ELR (cell line): ENCODE data around the gene SYN1.
A peak's percentile ranks its signal among the peaks of the same experiment; 100 is the strongest.
"Not testable (repeated sequence)": the region's sequence is repeated elsewhere in the genome, so short reads cannot be mapped to it uniquely, and the experiment has no call there.

Experiments
- DNase-seq: peaks from one replicate; pipeline ENCODE4 v3.0.0-alpha.2; 2015; ENCODE audit warnings: low read depth

Gene SYN1

GRCh38 chrX:47619486-47620302 is at the start of gene SYN1:
Gene SYN1, minus strand, starts transcription at chrX:47619857. Its CDS starts 129 bp downstream, at chrX:47619728.
- peak; percentile 83 for DNase-seq

DNA sequence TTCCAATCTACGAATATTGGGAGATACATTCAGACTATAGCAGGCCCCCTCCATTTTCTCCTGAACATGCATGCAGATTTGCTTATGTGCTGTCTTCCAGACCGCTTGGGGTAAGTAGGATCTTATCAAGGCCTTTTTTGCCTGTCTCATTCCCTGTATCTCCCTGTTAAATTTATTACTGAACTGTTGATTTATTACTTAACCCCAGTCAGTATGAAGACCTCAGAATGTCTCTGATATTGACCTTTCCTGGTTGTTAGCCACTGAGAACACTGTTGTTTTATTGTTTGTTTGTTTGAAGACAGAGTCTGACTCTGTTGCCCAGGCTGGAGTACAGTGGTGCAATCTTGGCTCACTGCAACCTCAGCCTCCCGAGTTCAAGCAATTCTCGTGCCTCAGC is 46.1 kb upstream of the SYN1 start:
- not testable (repeated sequence) for DNase-seq

DNA sequence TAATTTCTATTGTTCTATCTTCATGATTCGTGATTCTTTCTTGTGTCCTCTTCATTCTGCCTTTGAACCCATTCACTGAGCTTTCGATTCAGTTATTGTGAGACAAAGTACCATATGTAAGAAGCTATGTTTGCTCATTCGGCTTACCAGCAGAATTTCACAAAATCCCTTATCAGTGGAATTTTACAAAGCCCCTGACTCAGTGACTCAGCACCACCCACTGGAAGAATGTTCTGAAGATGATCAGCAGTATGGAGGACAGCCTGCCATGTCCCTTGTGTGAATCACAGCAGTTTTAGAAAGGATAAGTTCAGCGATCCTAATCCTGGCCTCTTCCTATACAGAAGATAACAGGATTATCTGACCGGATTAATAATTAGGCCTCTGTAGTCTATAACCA is 45.1 kb upstream of the SYN1 start:
- no peak for DNase-seq

- DNase-seq: peak; percentile 93
These were observed 42.5 kb upstream of the SYN1 start for GRCh38 chrX:47662144-47662657.

DNA sequence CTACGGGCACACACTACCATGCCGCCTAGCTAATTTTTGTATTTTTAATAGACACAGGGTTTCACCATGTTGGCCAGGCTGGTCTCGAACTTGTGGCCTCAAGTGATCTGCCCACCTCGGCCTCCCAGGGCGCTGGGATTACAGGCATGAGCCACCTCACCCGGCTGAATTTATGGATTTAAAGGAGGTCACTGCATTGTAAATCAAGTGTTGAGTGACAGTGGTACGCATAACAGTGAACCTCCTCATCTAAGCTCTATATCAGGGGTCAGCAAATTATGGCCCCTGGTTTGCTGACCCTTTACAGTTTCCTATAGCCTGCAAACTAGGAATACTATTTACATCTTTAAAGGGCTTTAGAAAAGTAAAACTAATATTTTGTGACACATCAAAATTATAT is 41.9 kb upstream of the SYN1 start:
- no peak for DNase-seq

DNA sequence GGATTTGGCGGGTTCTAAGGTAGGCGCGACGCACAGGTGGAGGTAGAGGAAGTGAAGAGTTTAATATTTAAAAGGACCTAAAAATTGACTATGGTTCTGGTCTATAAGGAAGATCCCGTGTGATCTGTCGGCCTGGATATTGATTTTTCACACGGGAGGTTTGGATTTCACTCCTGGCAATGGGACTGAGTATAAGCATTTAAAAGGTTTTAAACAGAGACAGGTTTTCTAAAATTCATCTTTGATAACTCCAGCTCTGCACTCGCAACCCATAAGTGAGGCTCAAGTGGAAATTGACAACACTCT is 39.7 kb upstream of the SYN1 start:
- DNase-seq: no peak

DNA sequence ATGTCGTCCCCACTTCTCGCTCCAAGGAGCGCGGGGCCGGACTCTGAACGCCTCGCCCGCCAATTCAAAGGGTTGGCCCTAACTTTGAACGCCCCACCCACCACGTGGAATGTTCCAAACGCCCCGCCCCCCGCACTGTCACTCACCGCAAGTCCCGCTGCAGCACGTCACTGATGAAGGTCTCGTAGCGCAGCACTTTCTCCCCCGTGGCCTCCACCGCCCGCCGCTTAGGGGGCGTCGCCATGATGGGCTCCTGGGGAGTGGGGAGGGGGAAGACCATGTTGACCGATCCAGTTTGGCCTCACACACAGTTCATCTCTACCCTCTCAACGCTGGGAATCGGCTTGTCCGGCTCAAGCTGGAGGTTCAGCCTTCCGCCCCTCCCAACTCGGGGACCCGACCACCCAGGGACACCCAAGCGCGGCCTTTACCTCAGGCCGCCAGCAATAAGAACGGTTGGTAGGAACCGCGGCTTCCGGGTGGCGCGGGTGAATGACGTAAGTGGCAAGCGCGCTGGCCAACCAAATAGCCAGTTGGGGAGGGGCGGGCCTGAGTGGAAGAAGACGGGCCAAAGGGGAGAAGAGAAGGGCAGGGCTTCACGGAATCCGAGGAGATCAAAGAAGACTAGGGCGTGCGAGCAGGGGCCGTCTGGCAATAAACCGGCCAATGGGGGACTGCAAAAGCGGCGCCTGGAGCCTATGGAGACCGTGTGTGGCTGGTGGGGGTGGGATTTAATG is 39.2 kb upstream of the SYN1 start, which contains the start of gene UXT:
UXT (minus strand) TSS at position 497 of the 737 bp plus-strand sequence; CDS start at position 244, 253 bp downstream.
- DNase-seq: peak; percentile 95

- no peak for DNase-seq
These were observed 38.6 kb upstream of the SYN1 start for GRCh38 chrX:47658301-47658683.

DNA sequence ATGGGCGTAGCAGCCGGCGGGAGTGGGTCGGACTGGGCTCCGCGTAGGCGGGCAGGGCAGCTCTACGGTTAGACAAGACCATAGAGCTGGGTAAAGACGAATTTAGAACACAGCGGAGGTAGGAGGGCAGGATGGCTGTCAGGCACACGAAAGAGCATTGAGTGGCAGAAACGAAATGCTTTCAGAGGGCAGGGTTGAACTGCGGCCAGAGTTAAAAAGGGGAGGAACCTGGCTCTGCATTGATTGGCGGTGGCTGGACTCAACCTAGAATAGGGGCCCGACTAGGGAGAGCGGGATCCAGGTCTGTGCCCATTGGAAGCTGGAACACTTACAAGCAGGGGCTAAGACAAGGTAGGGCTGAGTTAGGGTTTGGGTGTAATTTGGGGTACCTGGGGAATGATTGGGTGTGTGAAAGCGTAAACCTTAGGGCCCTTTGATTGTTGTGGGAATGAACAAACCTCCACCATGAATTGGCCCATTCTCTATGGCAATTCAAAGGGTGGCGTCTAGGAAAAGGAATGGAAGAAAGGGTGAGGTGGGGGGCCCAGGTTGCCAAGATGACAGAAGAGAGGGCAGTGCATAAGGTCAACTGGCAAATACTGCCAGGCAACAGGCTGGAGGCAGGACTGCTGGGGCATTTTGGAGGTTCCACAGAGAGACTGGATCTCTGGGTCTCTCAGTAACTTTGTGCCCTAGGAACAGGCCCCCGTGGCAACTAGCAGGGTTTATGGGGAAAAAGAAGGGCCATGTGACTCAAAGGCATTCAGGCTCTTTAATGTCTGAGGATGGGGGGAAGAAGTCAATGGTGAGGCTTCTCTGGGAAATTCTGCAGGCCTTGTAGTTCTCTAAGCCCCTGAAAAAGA is 31.6 kb upstream of the SYN1 start:
- DNase-seq: no peak

DNA sequence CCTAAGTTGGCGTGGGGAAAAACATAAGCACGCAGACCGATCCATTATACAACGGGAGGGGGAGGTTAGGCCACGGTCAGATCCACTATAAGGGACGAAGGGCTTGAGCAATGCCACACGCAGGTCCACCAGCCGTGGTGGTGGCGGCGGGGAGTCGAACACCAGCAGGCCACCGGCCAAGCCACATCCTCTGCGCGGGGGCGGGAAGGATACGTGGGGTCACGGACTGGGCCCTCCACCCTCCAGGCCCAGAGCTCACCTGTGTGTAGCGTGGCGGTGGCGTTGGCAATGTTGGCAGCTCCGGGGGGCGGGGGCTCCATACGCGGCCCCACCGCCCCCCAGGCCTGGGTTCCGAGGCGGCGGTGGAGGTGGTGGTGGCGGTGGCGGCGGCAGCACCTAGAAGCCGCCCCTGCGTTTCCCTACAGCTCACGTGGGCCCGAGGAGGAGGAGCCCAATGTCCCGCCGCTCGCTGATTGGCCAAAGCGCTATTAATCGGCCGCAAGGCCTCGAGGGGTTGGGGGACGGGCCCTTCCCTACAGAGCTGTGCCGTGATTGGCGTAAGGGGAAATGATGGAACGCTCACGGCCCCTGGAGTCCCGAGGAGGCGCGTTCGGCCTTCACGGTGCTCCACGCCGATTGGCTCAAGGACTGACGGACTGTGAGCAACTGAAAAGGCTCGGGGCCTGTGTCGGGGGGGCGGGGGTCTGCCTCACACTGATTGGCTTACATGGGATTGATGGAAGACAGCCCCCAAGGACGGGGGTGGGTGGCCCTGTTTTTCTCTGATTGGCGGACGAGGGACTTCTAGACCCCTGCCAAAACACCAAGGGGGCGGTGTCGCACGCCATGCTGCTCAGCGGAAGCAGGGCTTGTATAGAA is 30.7 kb upstream of the SYN1 start, which contains the start of gene ELK1:
ELK1 (minus strand) TSS at position 400 of the 879 bp plus-strand sequence. CDS start 9,122 bp downstream, outside the sequence.
- DNase-seq: peak; percentile 96

DNA sequence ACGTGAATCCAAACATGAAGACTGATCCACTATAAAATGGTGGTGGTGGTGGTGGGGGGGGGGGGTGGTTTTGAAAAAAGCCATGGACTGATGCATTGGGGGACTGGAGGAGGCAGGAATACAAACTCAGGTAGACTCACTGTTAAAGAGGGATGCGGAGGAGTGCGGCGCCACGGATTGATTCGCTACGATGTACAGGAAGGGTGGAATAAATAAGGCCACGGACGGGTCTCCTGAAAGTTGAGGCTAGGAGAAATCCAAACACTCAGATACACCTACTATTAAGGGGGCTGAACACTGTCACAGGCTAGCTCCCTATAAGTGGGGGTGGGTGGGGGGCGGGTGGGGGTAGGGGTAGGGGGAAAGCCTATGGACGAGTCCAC is 30.1 kb upstream of the SYN1 start:
- peak; percentile 9 for DNase-seq

GRCh38 chrX:47649271-47649670 is 29.6 kb upstream of the SYN1 start:
- peak; percentile 10 for DNase-seq

- peak; percentile 32 for DNase-seq
These were observed 28.7 kb upstream of the SYN1 start for GRCh38 chrX:47648376-47648775.

DNA sequence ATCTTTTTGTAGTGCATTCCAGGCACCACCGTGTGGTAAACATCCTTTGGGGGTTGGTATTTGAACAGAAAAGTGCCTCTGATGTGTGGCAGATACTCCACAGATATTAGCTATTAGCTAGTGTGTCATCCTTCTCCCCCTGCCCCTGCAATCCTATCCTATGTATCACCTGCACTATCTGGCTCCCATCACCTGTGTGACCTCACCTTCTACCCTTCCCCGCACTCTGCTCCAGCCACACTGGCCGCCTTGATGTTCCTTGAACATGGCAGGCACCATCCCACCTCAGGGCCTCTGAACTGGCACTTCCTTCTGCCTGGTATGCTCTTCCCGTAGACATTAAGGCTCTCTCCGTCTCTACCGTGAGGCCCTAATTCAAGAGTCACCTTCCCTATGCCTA is 27.0 kb upstream of the SYN1 start:
- DNase-seq: no peak

GRCh38 chrX:47645530-47645929 is 25.9 kb upstream of the SYN1 start:
- DNase-seq: no peak

DNA sequence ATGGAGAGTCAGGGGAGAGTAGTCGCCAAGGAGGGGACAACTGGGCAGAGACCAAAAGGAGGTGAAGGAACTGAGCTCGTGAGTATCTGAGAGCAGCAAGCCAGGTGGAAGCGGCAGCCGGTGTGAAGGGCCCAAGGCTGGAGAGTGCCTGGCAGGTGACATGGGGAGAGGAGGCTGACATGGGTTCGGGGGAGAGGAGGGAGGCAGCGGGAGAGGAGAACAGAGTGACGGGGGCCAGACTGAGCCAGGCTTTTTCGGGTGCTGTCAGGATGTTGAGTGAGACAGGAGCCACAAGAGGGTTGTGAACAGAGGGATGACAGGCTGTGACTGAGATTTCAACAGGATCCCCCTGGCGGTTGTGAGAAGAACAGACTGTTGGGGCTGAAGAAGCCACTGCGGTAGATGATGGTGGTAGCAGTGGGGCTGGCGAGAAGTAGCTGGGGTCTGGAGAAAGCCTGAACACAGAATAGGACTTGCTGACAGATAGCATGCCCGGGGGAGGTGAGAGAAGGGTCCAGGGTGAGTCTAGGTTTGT is 25.0 kb upstream of the SYN1 start:
- peak; percentile 64 for DNase-seq

GRCh38 chrX:47643926-47644325 is 24.3 kb upstream of the SYN1 start:
- DNase-seq: peak; percentile 32

GRCh38 chrX:47638816-47639215 is 19.2 kb upstream of the SYN1 start:
- DNase-seq: no peak

GRCh38 chrX:47637546-47638195 is 18.0 kb upstream of the SYN1 start:
- DNase-seq: no peak

DNA sequence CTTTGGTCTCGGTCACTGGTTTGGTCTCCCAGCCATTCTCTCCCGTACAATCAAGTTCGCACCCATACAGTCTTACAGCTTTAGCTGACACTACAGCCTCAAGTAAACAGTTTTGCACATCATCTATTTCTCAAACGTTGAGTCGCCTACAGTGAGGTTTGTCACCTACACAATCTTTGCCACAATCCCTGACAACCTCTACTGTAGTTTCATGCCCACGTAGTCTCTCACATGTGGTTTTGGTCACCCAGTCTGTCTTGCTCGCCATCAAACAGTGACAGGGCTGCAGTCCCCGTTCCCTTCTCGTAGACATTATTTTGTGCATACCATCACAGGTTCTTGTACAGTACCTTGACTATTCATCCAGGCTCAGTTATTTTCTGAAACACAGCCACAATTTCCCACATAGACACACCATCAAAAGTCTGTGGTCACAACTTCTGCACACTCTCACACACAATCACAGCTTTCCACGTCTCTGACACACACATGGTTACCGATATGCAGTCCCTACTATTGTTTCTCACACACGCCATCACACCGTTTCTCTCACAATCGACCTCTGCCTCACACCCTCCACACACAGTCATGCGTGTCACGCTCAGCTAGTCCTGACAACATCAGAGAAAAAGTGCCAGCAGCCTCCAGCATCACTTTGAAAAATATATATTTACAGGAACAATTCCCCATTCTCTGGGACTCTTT is 15.4 kb upstream of the SYN1 start:
- no peak for DNase-seq
